Adrenal gland (tissue), 5 donors: ENCODE data around the gene CAMK4.

ENCODE experiments used
- CTCF ChIP-seq, 6 experiments: fragments of 450-650 bp in 4 of 6; fragments of 200-600 bp in 2 of 6; sonication (generic) in 1 of 6; IDR thresholded peaks; 1 replicate in 5 of 6; 2 replicates in 1 of 6; pipeline versions ENCODE4 v1.5.1 to v1.8.0; 2016 to 2021; ENCODE audit warnings: antibody characterized with exemption in 6 of 6, mild to moderate bottlenecking in 2 of 6, moderate library complexity in 1 of 6
- POLR2A ChIP-seq, 2 donors: fragments of 450-650 bp; IDR thresholded peaks; one replicate each; pipeline ENCODE4 v1.6.1; 2017; ENCODE audit warnings: antibody characterized with exemption in 2 of 2, mild to moderate bottlenecking in 2 of 2, moderate library complexity in 1 of 2
- donor health status: DM: no; HTN: no; CAD: no.

- TF ChIP-seq CTCF (IDR thresholded peaks at IDR 0.05) (no peak), POLR2A (IDR thresholded peaks at IDR 0.05) (no peak)
Observed at GRCh38 chr5:111535879-111536549, 311.8 kb downstream of the CAMK4 start.
